Epithelial cell of esophagus (primary cell): ENCODE measurements around the gene ESYT1.

Experiments
- DNase-seq: peaks from one replicate; pipeline ENCODE4 v3.0.0; 2010; ENCODE audit warnings: low read depth
- H3K4me3 ChIP-seq: 2 replicates; pipeline ENCODE4 v1.5.1; 2011; ENCODE audit warnings: mild to moderate bottlenecking, low read length, control low read depth
- TF ChIP-seq, protein P1 (sequence below): IDR thresholded peaks from 2 replicates; pipeline ENCODE4 v1.5.1; 2011; ENCODE audit warnings: low read depth, mild to moderate bottlenecking, low read length, control low read depth, inconsistent platforms; ENCODE audit not compliant: insufficient read depth; ENCODE audit errors: missing control alignments

ESYT1 gene

DNA sequence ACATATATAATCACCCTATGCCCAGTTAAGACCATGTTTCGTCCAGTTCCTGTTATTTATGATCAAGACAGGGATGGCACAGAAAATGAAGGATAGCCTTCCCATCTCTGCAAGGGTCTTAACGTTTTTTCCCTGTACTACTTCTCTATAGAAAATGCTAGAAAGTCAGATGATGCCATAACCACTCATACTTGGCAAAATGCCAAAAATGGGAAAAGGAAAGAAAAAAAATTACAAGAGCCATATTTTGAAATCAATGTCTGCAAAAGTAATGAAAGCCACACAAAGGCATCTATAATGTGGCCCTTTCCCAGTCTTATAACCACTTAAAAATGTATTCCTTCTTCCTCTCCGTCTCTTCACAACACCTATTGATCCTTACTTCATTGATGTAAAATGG lies 22.5 kb downstream of the ESYT1 start:
- TF ChIP-seq, protein P1, sequence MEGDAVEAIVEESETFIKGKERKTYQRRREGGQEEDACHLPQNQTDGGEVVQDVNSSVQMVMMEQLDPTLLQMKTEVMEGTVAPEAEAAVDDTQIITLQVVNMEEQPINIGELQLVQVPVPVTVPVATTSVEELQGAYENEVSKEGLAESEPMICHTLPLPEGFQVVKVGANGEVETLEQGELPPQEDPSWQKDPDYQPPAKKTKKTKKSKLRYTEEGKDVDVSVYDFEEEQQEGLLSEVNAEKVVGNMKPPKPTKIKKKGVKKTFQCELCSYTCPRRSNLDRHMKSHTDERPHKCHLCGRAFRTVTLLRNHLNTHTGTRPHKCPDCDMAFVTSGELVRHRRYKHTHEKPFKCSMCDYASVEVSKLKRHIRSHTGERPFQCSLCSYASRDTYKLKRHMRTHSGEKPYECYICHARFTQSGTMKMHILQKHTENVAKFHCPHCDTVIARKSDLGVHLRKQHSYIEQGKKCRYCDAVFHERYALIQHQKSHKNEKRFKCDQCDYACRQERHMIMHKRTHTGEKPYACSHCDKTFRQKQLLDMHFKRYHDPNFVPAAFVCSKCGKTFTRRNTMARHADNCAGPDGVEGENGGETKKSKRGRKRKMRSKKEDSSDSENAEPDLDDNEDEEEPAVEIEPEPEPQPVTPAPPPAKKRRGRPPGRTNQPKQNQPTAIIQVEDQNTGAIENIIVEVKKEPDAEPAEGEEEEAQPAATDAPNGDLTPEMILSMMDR, result no peak
- peak; percentile 54 for DNase-seq

DNA sequence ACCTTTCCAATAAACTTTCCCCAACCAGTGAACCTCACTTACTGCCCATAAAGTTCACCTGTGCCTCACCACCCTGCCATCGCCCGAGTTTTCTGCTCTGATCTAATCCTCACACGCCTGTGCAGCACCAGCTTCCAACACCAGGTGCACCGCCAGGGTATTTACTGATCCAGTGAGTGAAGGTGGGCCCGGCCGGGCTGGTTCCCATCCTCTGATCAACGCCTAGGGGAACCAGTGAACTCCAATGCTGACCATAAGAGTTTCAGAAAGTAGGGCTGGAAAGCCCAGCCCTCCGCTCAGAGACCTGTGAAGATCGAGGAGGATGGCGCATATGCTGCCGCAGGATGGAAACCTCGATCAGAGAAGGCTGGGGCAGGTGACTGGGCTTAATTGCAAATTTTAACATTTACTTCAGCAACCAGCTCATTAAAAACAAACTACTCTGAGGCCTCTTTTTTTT lies 23.6 kb downstream of the ESYT1 start:
- DNase-seq, result peak; percentile 66
- TF ChIP-seq, protein P1, result peak; percentile 79
- peak overlapping the region; percentile 82 for H3K4me3 ChIP-seq

More for the DNA sequence above, 22.5 kb downstream of the ESYT1 start:
- H3K4me3 ChIP-seq, result no peak overlapping the region

DNA sequence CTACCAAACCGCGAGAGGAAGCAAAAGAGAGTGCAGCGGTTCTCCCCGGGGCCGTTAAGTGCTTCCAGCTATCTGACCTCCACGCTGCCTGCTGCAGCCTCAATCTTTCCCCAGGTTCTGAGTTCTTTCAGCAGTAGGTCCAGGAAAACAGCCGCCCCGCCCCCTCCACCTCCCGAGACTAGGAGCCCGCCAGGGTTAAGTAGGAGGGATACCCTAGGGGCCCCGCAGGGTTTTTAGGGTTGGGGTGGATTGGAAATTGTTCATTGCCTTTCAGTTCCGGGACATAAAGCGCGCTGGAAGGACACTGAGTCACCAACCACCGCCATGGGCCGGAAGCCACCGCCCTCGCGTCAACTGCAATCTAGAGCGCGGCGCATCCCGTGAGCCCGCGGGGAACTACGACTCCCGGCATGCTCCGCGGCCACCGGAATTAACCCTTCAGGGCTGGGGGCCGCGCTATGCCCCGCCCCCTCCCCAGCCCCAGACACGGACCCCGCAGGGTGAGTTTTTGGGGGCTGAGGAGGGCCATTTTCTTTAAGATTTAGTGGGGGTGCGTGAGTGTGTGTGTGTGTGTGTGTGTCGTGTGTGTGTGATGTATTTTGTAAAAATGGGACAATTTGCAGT lies 24.2 kb downstream of the ESYT1 start, which contains the start of gene MYL6B:
MYL6B (plus strand) TSS at position 456 of the 624 bp plus-strand sequence. CDS start 1,332 bp downstream, outside the sequence.
- peak within 1 kb of the TSS; percentile 82 for H3K4me3 ChIP-seq
- TF ChIP-seq, protein P1, result no peak
- DNase-seq, result peak; percentile 94

DNA sequence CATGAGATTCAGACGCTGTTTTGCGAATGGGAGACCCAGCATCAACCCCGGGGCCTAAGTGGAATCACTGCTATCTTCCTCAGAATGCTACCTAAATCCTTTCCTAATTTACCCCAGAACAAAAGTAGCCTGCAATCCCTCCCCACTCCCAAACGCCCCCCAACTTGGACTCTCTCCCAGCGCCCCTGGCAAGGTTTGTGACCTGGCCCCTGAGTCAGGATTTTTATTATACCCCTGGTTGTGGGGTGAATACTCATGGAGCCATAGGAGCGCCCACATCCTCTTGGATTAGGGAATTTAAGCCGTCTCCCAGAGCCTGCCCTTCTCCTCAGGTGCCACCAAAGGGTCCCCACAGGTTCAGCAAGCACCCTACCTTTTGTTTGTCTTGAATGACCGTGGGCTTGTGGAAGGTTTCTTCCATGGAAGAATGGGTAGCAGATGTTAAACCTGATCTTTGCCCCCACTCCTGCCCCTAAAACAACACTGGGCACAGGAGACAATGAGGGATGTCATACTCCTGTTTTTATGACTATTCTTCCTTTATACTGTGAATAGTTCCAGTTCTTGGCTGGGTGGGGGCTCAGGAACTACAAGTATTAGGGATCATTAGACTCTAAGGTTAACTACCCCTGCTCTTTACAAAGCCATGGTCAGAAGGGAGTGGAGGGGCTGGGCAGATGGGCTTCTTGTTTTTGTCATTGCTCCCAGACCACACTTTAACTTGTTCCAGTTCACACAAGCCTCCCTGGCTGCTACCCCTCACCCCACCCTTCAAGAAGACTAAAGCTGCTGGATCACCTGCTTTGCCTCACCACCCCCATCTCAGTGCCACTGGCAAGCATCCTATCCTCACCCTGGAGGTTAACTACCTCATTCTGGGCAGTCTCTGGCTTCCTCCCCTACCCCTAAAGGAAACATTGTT lies 24.9 kb downstream of the ESYT1 start:
- H3K4me3 ChIP-seq, result peak overlapping the region; percentile 82
- TF ChIP-seq, protein P1, result no peak
- no peak for DNase-seq

DNA sequence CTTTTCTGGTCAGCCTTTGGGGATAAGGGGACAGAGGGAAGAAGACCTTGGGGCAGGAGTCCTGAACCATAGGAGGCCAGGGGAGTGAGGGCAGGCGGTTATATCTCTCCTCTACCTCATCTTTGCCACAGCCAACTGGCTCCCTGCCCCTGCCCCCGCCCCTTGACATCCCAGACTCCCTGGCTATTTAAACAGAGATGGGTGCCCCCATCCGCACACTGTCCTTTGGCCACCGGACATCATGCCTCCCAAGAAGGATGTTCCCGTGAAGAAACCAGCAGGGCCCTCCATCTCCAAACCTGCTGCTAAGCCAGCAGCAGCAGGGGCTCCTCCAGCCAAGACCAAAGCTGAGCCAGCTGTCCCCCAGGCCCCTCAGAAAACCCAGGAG lies 25.6 kb downstream of the ESYT1 start:
- TF ChIP-seq, protein P1, result no peak
- no peak overlapping the region for H3K4me3 ChIP-seq
- DNase-seq, result no peak

DNA sequence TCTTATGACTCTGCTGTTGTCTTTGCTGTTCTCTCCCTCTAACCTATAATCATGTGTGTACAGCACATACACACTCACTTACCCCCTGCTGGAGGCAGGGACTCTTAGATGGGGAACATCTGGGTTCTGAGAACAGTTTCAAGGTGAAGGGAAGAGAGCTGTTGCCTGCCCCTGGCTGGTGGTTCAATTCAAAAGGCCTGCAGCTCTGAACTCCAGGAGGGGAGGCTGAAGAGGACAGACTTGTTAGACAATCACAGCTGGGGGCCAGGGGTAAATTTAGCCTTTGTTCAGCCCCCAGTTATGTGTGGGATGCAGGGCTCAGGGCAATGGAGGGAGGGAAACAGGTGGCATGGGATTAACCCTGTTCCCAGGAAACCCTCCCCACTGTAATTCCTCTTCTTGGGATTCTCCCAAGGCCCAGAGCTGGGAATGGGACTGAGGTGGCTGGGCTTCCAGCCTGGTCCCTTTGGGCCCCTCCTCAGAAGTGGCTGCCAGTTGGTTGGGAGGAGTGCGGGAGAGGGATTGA lies 26.2 kb downstream of the ESYT1 start:
- TF ChIP-seq, protein P1, result no peak
- H3K4me3 ChIP-seq, result no peak overlapping the region
- DNase-seq, result no peak
